B cell (primary cell): Measurements from ENCODE around the gene OTOA. TPM values are rescaled to one million over a fixed set of nuclear protein-coding genes. Genes with fewer than 3 reads are reported as not detected.

ENCODE experiments used
- ATAC-seq: fragments of 200-7000 bp; cut with Tn5 transposase; one replicate; pipeline ENCODE4 v1.10.0; 2021; ENCODE audit warnings: low read depth, mild to moderate bottlenecking, moderate number of reproducible peaks, moderate library complexity
- CTCF ChIA-PET: fragments of 350-600 bp; sonication (Branson Sonifier 250); formaldehyde crosslinking; loops from one replicate; lab custom pipeline; 2021; ENCODE audit warnings: antibody characterized with exemption, inconsistent platforms; lab: Charles Lee
- POLR2A ChIA-PET: fragments of 350-600 bp; sonication (Branson Sonifier 250); formaldehyde crosslinking; loops from one replicate; lab custom pipeline; 2021; ENCODE audit warnings: antibody characterized with exemption; lab: Charles Lee
- DNase-seq: peaks from one replicate; pipeline ENCODE4 v3.0.0; 2013
- H2AFZ ChIP-seq: 2 replicates; pipeline ENCODE4 v1.6.1; 2012; ENCODE audit warnings: mild to moderate bottlenecking, low read depth, low read length; ENCODE audit not compliant: insufficient read depth, poor library complexity, severe bottlenecking
- H3K27ac ChIP-seq, 2 donors: 1 replicate in 1 of 2; 2 replicates in 1 of 2; pipeline ENCODE4 v1.5.1; 2012 to 2013; ENCODE audit warnings: low read length in 2 of 2, mild to moderate bottlenecking in 2 of 2, moderate library complexity in 1 of 2
- H3K27me3 ChIP-seq, 4 experiments: fragments of 200-600 bp in 1 of 4; sonication (generic) in 1 of 4; replicated peaks in 1 of 4; 1 replicate in 2 of 4; 2 replicates in 2 of 4; pipeline versions ENCODE4 v1.6.1 to v1.7.0; 2013 to 2016; ENCODE audit warnings: low read length in 3 of 4, mild to moderate bottlenecking in 2 of 4, mixed read lengths in 1 of 4, moderate library complexity in 1 of 4; ENCODE audit not compliant: insufficient read depth in 4 of 4, control insufficient read depth in 3 of 4; ENCODE audit errors: control extremely low read depth in 1 of 4
- H3K36me3 ChIP-seq, 2 experiments: replicated peaks in 1 of 2; 1 replicate in 1 of 2; 2 replicates in 1 of 2; pipeline versions ENCODE4 v1.6.1 to v1.7.1; 2013; ENCODE audit warnings: low read length in 1 of 2; ENCODE audit not compliant: insufficient read depth in 2 of 2, control insufficient read depth in 1 of 2; ENCODE audit errors: control extremely low read depth in 1 of 2, extremely low read depth in 1 of 2
- H3K4me1 ChIP-seq, 2 donors: fragments of 200-600 bp in 1 of 2; sonication (generic) in 1 of 2; 1 replicate in 1 of 2; 2 replicates in 1 of 2; pipeline versions ENCODE4 v1.5.1 to v1.6.1; 2013 to 2017; ENCODE audit warnings: low read length in 2 of 2; ENCODE audit not compliant: control insufficient read depth in 2 of 2, insufficient read depth in 2 of 2
- H3K4me2 ChIP-seq: replicated peaks from 2 replicates; pipeline ENCODE3; 2012; ENCODE audit warnings: mild to moderate bottlenecking, low read depth, low read length; ENCODE audit not compliant: poor library complexity, severe bottlenecking
- H3K4me3 ChIP-seq, 5 experiments: fragments of 200-600 bp in 1 of 5; sonication (generic) in 1 of 5; 1 replicate in 3 of 5; 2 replicates in 2 of 5; pipeline versions ENCODE4 v1.5.1 to v1.7.0; 2011 to 2016; ENCODE audit warnings: low read length in 4 of 5, mild to moderate bottlenecking in 4 of 5, low read depth in 2 of 5, control low read depth in 1 of 5, moderate library complexity in 1 of 5; ENCODE audit not compliant: insufficient read depth in 1 of 5; ENCODE audit errors: control extremely low read depth in 1 of 5, extremely low read depth in 1 of 5
- H3K79me2 ChIP-seq: fragments of 200-600 bp; sonication (generic); one replicate; pipeline ENCODE4 v1.6.0; 2016; ENCODE audit warnings: low read length; ENCODE audit not compliant: control insufficient read depth, insufficient read depth
- H3K9ac ChIP-seq: fragments of 200-600 bp; sonication (generic); 2 replicates; pipeline ENCODE4 v1.6.1; 2017; ENCODE audit warnings: mild to moderate bottlenecking, low read length, moderate library complexity
- H3K9me3 ChIP-seq, 3 donors: one replicate each; pipeline versions ENCODE4 v1.6.1 to v1.7.1; 2013; ENCODE audit warnings: low read length in 2 of 3; ENCODE audit not compliant: control insufficient read depth in 2 of 3, insufficient read depth in 1 of 3; ENCODE audit errors: control extremely low read depth in 1 of 3
- H4K20me1 ChIP-seq: 2 replicates; pipeline ENCODE4 v1.6.0; 2012; ENCODE audit warnings: mild to moderate bottlenecking, low read length; ENCODE audit not compliant: insufficient read depth, control insufficient read depth, poor library complexity, severe bottlenecking
- H3K27ac Mint-ChIP-seq: one replicate; pipeline ENCODE4 v1.8.0; 2021; ENCODE audit warnings: mixed read lengths
- H3K27me3 Mint-ChIP-seq: one replicate; pipeline ENCODE4 v1.8.0; 2021; ENCODE audit warnings: mixed read lengths
- H3K4me1 Mint-ChIP-seq: one replicate; pipeline ENCODE4 v1.8.0; 2021; ENCODE audit warnings: mixed read lengths
- H3K4me3 Mint-ChIP-seq: one replicate; pipeline ENCODE4 v1.8.0; 2021; ENCODE audit warnings: mixed read lengths
- H3K9me3 Mint-ChIP-seq: one replicate; pipeline ENCODE4 v1.8.0; 2022; ENCODE audit warnings: mixed read lengths; ENCODE audit not compliant: insufficient read depth
- EZH2 ChIP-seq: IDR thresholded peaks from 2 replicates; pipeline ENCODE4 v1.6.1; 2012; ENCODE audit warnings: borderline replicate concordance, low read depth, mild to moderate bottlenecking, moderate library complexity, low read length; ENCODE audit not compliant: insufficient read depth, poor library complexity, severe bottlenecking
- WGBS: methylation state at CpG from one replicate; pipeline ENCODE4 v1.1.5; 2013; ENCODE audit warnings: missing lambda C conversion rate; ENCODE audit not compliant: insufficient coverage; 5-methylcytosine and 5-hydroxymethylcytosine counted together
- intact Hi-C: fragments of 100-400 bp; cut with micrococcal nuclease; formaldehyde crosslinking; loops from one replicate; pipeline ENCODE4 v1.10.0; 2022
- polyA plus RNA-seq: library from polyadenylated mRNA; depleted of rRNA; stranded (reverse); fragments of >200 nt; gene quantifications from 2 replicates; pipeline ENCODE4 v1.2.3, GENCODE V29; 2012
- total RNA-seq, 2 donors: library from RNA; stranded (reverse); fragments of 120-200 nt in 1 of 2; gene quantifications; 1 replicate in 1 of 2; 2 replicates in 1 of 2; pipeline versions ENCODE4 v1.2.3 to v1.2.4, GENCODE V29; 2013 to 2022
- TF ChIP-seq, protein P1 (sequence below): fragments of 200-600 bp; IDR thresholded peaks from one replicate; pipeline ENCODE4 v1.8.0; 2022; ENCODE audit warnings: antibody characterized with exemption, mild to moderate bottlenecking

Gene OTOA
- total and polyA plus RNA-seq, 2 donors (not counting 1 experiment from before 2014, with no cell fraction given) = 0.39 TPM; not detected in 1

DNA sequence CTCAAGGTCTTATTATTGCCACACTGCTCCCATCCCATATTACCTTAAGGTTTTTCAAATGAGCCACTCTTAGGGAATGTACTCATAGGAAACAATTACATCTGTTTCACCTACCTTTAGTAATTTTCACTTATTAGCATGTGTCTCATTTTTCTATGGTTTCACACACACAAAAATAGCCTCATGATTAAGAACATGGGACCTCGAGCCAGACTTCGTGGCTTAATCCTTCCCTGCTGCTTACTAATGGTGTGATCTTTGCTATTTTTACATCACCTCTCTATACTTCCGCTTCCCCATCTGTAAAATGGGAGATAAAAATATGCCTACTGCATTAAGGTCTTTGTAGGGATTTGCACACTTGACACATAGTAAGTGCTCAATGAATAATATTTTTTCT, 38.5 kb downstream of the OTOA start:
- ATAC-seq (no peak), DNase-seq (no peak)
- ChIA-PET POLR2A (no interaction called here), CTCF (interaction anchor here (1.0 to 10.9 kb wide), 2 partner anchors 57 to 120 kb away, joined by 3 to 129 read pairs; no protein-coding TSS in a partner anchor)
- WGBS = no CpG with 5 or more reads among the region's 3 CpGs
- H3K4me3 ChIP-seq = no peak overlapping the region
- no peaks in the 10 kb centered on the region for H3K36me3 ChIP-seq
- H3K9ac ChIP-seq = no peak overlapping the region
- no peaks in the 10 kb centered on the region for H4K20me1 ChIP-seq
- TF ChIP-seq EZH2 = no peak
- TF ChIP-seq, protein P1, sequence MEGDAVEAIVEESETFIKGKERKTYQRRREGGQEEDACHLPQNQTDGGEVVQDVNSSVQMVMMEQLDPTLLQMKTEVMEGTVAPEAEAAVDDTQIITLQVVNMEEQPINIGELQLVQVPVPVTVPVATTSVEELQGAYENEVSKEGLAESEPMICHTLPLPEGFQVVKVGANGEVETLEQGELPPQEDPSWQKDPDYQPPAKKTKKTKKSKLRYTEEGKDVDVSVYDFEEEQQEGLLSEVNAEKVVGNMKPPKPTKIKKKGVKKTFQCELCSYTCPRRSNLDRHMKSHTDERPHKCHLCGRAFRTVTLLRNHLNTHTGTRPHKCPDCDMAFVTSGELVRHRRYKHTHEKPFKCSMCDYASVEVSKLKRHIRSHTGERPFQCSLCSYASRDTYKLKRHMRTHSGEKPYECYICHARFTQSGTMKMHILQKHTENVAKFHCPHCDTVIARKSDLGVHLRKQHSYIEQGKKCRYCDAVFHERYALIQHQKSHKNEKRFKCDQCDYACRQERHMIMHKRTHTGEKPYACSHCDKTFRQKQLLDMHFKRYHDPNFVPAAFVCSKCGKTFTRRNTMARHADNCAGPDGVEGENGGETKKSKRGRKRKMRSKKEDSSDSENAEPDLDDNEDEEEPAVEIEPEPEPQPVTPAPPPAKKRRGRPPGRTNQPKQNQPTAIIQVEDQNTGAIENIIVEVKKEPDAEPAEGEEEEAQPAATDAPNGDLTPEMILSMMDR = no peak
- H3K27me3 ChIP-seq = peaks cover 0 to 16% (median 7%) of the 10 kb centered on the region in 4 experiments
- H3K9me3 ChIP-seq = peaks cover 0 to 2% (median 0%) of the 10 kb centered on the region in 3 donors
- no peak overlapping the region for H3K27ac ChIP-seq
- no peak overlapping the region for H2AFZ ChIP-seq
- no peak overlapping the region for H3K4me2 ChIP-seq
- no peaks in the 10 kb centered on the region for H3K79me2 ChIP-seq
- Mint-ChIP-seq H3K27ac (no peak overlapping the region), H3K4me1 (peaks cover 16% of the 10 kb centered on the region), H3K27me3 (peaks cover 30% of the 10 kb centered on the region), H3K4me3 (no peak overlapping the region), H3K9me3 (no peaks in the 10 kb centered on the region)
- peaks cover 14 to 15% of the 10 kb centered on the region in 2 donors for H3K4me1 ChIP-seq
- intact Hi-C loops = loop anchor here (10.0 kb wide), 1 partner anchor 1733 kb away; no protein-coding TSS in a partner anchor

DNA sequence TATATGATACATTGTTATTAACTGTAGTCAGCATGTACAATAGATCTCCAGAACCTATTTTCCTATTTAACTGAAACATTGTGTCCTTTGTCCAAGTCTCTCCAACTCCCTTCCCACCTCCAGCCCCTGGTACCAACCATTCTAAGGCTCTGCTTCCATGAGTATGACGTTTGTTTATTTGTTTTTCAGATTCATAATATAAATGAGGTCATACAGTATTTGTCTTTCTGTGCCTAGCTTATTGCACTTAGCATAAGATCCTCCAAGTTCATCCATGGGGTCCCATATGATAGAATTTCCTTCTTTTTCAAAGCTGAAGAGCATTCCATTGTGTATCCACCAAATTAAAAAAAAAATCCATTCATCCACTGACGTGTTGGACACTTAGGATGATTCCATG, 39.4 kb downstream of the OTOA start:
- intact Hi-C loops = loop anchor here (10.0 kb wide), 1 partner anchor 1732 kb away; no protein-coding TSS in a partner anchor
- POLR2A ChIA-PET = no interaction called here
- TF ChIP-seq, protein P1 = no peak
- TF ChIP-seq EZH2 = no peak

More for the DNA sequence above, 39.4 kb downstream of the OTOA start:
- Histone ChIP-seq H4K20me1 (no peaks in the 10 kb centered on the region), H3K9ac (no peak overlapping the region), H3K9me3 (peaks cover 0 to 2% (median 0%) of the 10 kb centered on the region in 3 donors), H3K36me3 (no peaks in the 10 kb centered on the region), H3K27me3 (peaks cover 0 to 16% (median 7%) of the 10 kb centered on the region in 4 experiments), H3K4me3 (no peak overlapping the region), H3K4me1 (peaks cover 14 to 15% of the 10 kb centered on the region in 2 donors), H2AFZ (no peak overlapping the region), H3K27ac (no peak overlapping the region), H3K79me2 (no peaks in the 10 kb centered on the region), H3K4me2 (peak overlapping the region; percentile 42)
- no CpG with 5 or more reads among the region's 2 CpGs for WGBS
- no peak for DNase-seq
- H3K27me3 Mint-ChIP-seq = peaks cover 26% of the 10 kb centered on the region
- no peak for ATAC-seq
- peaks cover 16% of the 10 kb centered on the region for H3K4me1 Mint-ChIP-seq
- H3K27ac Mint-ChIP-seq = peak overlapping the region; percentile 12
- H3K9me3 Mint-ChIP-seq = no peaks in the 10 kb centered on the region
- CTCF ChIA-PET = interaction anchor here (1.0 to 10.9 kb wide), 3 partner anchors 45 to 121 kb away, joined by 3 to 129 read pairs (median 92); no protein-coding TSS in a partner anchor
- H3K4me3 Mint-ChIP-seq = peak overlapping the region; percentile 3
